H1 (cell line): ENCODE data around the gene MT1F. TPM values are rescaled to one million over a fixed set of nuclear protein-coding genes. Genes with fewer than 3 reads are reported as not detected.

ENCODE experiments used
- CTCF ChIA-PET: fragments of 300-600 bp; sonication (Branson Sonifier 250); formaldehyde crosslinking; loops from one replicate; lab custom pipeline; 2021; ENCODE audit not compliant: partially characterized antibody; lab: Charles Lee
- POLR2A ChIA-PET: fragments of 300-600 bp; sonication (Branson Sonifier 250); formaldehyde crosslinking; loops from one replicate; lab custom pipeline; 2021; ENCODE audit warnings: inconsistent platforms; ENCODE audit not compliant: partially characterized antibody; lab: Charles Lee
- DNase-seq, 2 experiments: peaks; one replicate each; pipeline versions ENCODE4 v3.0.0 to v3.0.0-alpha.2; 2010 to 2022; ENCODE audit warnings: low spot score in 2 of 2, low read depth in 1 of 2, mixed read lengths in 1 of 2
- FAIRE-seq: peaks from 2 replicates; lab custom pipeline; 2011; peaks lifted over from hg19 to GRCh38; lab: Jason Lieb, UNC
- H2AFZ ChIP-seq: 2 replicates; pipeline ENCODE4 v1.8.1; 2012; ENCODE audit warnings: low read length, inconsistent platforms
- H2AK5ac ChIP-seq: 2 replicates; pipeline ENCODE4 v1.6.1; 2013; ENCODE audit warnings: low read depth, low read length
- H2BK120ac ChIP-seq: replicated peaks from 2 replicates; pipeline ENCODE3; 2013; ENCODE audit warnings: low read depth, low read length, inconsistent platforms
- H2BK12ac ChIP-seq: 2 replicates; pipeline ENCODE4 v1.6.1; 2013; ENCODE audit warnings: low read depth, low read length
- H2BK15ac ChIP-seq: 2 replicates; pipeline ENCODE4 v1.6.1; 2013; ENCODE audit warnings: low read length
- H2BK20ac ChIP-seq: 2 replicates; pipeline ENCODE4 v1.6.1; 2013; ENCODE audit warnings: low read length
- H2BK5ac ChIP-seq: 2 replicates; pipeline ENCODE4 v1.6.1; 2013; ENCODE audit warnings: low read depth, low read length
- H3K14ac ChIP-seq: 2 replicates; pipeline ENCODE4 v1.6.1; 2013; ENCODE audit warnings: inconsistent platforms; ENCODE audit not compliant: insufficient read length
- H3K18ac ChIP-seq: 2 replicates; pipeline ENCODE4 v1.6.1; 2013; ENCODE audit warnings: low read length; ENCODE audit errors: extremely low read depth
- H3K23ac ChIP-seq: 2 replicates; pipeline ENCODE4 v1.6.1; 2013; ENCODE audit warnings: inconsistent platforms; ENCODE audit not compliant: insufficient read length
- H3K23me2 ChIP-seq: 2 replicates; pipeline ENCODE4 v1.6.1; 2013; ENCODE audit warnings: low read depth, low read length
- H3K27ac ChIP-seq: 2 replicates; pipeline ENCODE4 v1.6.1; 2011; ENCODE audit warnings: low read depth, low read length, inconsistent platforms
- H3K27me3 ChIP-seq, 4 experiments: replicated peaks in 1 of 4; 1 replicate in 1 of 4; 2 replicates in 3 of 4; pipeline versions ENCODE4 v1.6.1 to v1.8.1; 2011 to 2013; ENCODE audit warnings: low read length in 3 of 4, mild to moderate bottlenecking in 3 of 4, inconsistent platforms in 2 of 4, mixed read lengths in 2 of 4, moderate library complexity in 1 of 4; ENCODE audit not compliant: control insufficient read depth in 3 of 4, insufficient read depth in 3 of 4; ENCODE audit errors: extremely low read depth in 1 of 4
- H3K36me3 ChIP-seq, 4 experiments: 2 replicates each; pipeline versions ENCODE4 v1.6.1 to v1.8.1; 2011 to 2013; ENCODE audit warnings: mild to moderate bottlenecking in 4 of 4, low read length in 3 of 4, moderate library complexity in 2 of 4, control low read depth in 1 of 4, inconsistent platforms in 1 of 4; ENCODE audit not compliant: insufficient read depth in 4 of 4, control insufficient read depth in 2 of 4
- H3K4ac ChIP-seq: replicated peaks from 2 replicates; pipeline ENCODE3; 2013; ENCODE audit warnings: low read length, low read depth, mixed read lengths, inconsistent platforms; ENCODE audit not compliant: insufficient read length
- H3K4me1 ChIP-seq, 4 experiments: replicated peaks in 1 of 4; 1 replicate in 1 of 4; 2 replicates in 3 of 4; pipeline versions ENCODE4 v1.6.1 to v1.8.1; 2011 to 2013; ENCODE audit warnings: low read length in 3 of 4, inconsistent platforms in 2 of 4, mixed read lengths in 1 of 4; ENCODE audit not compliant: insufficient read depth in 4 of 4, control insufficient read depth in 3 of 4
- H3K4me2 ChIP-seq, 2 experiments: 2 replicates each; pipeline versions ENCODE4 v1.6.1 to v1.8.1; 2011 to 2013; ENCODE audit warnings: low read depth in 2 of 2, low read length in 2 of 2, control low read depth in 1 of 2, inconsistent platforms in 1 of 2, mild to moderate bottlenecking in 1 of 2; ENCODE audit not compliant: insufficient read depth in 1 of 2
- H3K4me3 ChIP-seq, 4 experiments: fragments of 200-600, 300-600 bp in 1 of 4; sonication (generic), shearing (Covaris generic), sonication (Bioruptor Twin) in 1 of 4; 2 replicates each; pipeline versions ENCODE4 v1.5.1 to v1.8.1; 2011 to 2016; ENCODE audit warnings: low read length in 4 of 4, low read depth in 3 of 4, control low read depth in 2 of 4, inconsistent platforms in 2 of 4, mild to moderate bottlenecking in 2 of 4, mixed read lengths in 1 of 4, moderate library complexity in 1 of 4; ENCODE audit not compliant: insufficient read depth in 2 of 4; ENCODE audit errors: extremely low read depth in 1 of 4
- H3K56ac ChIP-seq: replicated peaks from 2 replicates; pipeline ENCODE3; 2013; ENCODE audit warnings: low read depth, mild to moderate bottlenecking, mixed read lengths, low read length, inconsistent platforms; ENCODE audit not compliant: insufficient read length
- H3K79me1 ChIP-seq: 2 replicates; pipeline ENCODE4 v1.6.1; 2013; ENCODE audit warnings: low read depth, low read length, control low read depth
- H3K79me2 ChIP-seq, 2 experiments: 2 replicates each; pipeline versions ENCODE4 v1.6.1 to v1.8.1; 2012 to 2013; ENCODE audit warnings: low read length in 2 of 2, mild to moderate bottlenecking in 2 of 2, inconsistent platforms in 1 of 2; ENCODE audit not compliant: insufficient read depth in 2 of 2, control insufficient read depth in 1 of 2
- H3K9ac ChIP-seq, 4 experiments: replicated peaks in 1 of 4; 1 replicate in 1 of 4; 2 replicates in 3 of 4; pipeline versions ENCODE4 v1.6.1 to v1.8.1; 2011 to 2013; ENCODE audit warnings: low read depth in 3 of 4, low read length in 3 of 4, control low read depth in 2 of 4, mild to moderate bottlenecking in 2 of 4, moderate library complexity in 2 of 4, inconsistent platforms in 1 of 4; ENCODE audit errors: extremely low read depth in 1 of 4
- H3K9me3 ChIP-seq, 2 experiments: 2 replicates each; pipeline versions ENCODE4 v1.6.1 to v1.8.1; 2012 to 2013; ENCODE audit warnings: mild to moderate bottlenecking in 2 of 2, moderate library complexity in 2 of 2, control low read depth in 1 of 2, inconsistent platforms in 1 of 2, low read depth in 1 of 2, low read length in 1 of 2, mixed read lengths in 1 of 2; ENCODE audit not compliant: insufficient read depth in 2 of 2
- H4K20me1 ChIP-seq, 2 experiments: replicated peaks in 1 of 2; 2 replicates each; pipeline versions ENCODE3 to v1.8.1; 2011 to 2013; ENCODE audit warnings: inconsistent platforms in 2 of 2, low read length in 2 of 2, mild to moderate bottlenecking in 1 of 2; ENCODE audit not compliant: insufficient read depth in 2 of 2, control insufficient read depth in 1 of 2
- H4K5ac ChIP-seq: 2 replicates; pipeline ENCODE4 v1.6.1; 2013; ENCODE audit warnings: low read length, low read depth, mixed read lengths, inconsistent platforms; ENCODE audit not compliant: insufficient read length
- H4K8ac ChIP-seq: 2 replicates; pipeline ENCODE4 v1.8.0; 2013; ENCODE audit warnings: mild to moderate bottlenecking, moderate library complexity, low read length, inconsistent platforms; ENCODE audit not compliant: insufficient read depth; ENCODE audit errors: extremely low read depth
- H4K91ac ChIP-seq: replicated peaks from 2 replicates; pipeline ENCODE3; 2013; ENCODE audit warnings: low read length, mixed read lengths, inconsistent platforms; ENCODE audit not compliant: insufficient read length
- CEBPB ChIP-seq: IDR thresholded peaks from 2 replicates; pipeline ENCODE4 v1.6.1; 2012; ENCODE audit warnings: low read depth, low read length
- EGR1 ChIP-seq: IDR thresholded peaks from 2 replicates; pipeline ENCODE4 v1.6.1; 2011; ENCODE audit warnings: low read depth, low read length, borderline replicate concordance
- MAFK ChIP-seq: IDR thresholded peaks from 2 replicates; pipeline ENCODE4 v1.6.1; 2012; ENCODE audit warnings: low read depth, mild to moderate bottlenecking, improper control_type of control experiment, low read length
- POLR2AphosphoS5 ChIP-seq: IDR thresholded peaks from 2 replicates; pipeline ENCODE4 v1.6.1; 2011; ENCODE audit warnings: low read depth, low read length
- SIN3A ChIP-seq, 2 experiments: IDR thresholded peaks in 1 of 2; conservative IDR thresholded peaks in 1 of 2; 2 replicates each; pipeline ENCODE4 v1.6.1; 2011 to 2012; ENCODE audit warnings: low read length in 2 of 2, improper control_type of control experiment in 1 of 2, low read depth in 1 of 2, mild to moderate bottlenecking in 1 of 2
- WGBS, 2 experiments: shearing (Covaris generic) in 1 of 2; methylation state at CpG; one replicate each; pipeline versions ENCODE4 v1.1.6 to v1.1.7; 2013 to 2015; ENCODE audit warnings: low lambda C conversion rate in 2 of 2, mixed read lengths in 2 of 2, inconsistent platforms in 1 of 2, low coverage in 1 of 2, missing lambda C conversion rate in 1 of 2; ENCODE audit not compliant: insufficient replicate concordance in 2 of 2, insufficient coverage in 1 of 2, insufficient read length in 1 of 2; ENCODE audit errors: extremely low coverage in 1 of 2, missing lambda C conversion rate in 1 of 2; 5-methylcytosine and 5-hydroxymethylcytosine counted together
- polyA plus RNA-seq, 7 experiments: library from polyadenylated mRNA; depleted of rRNA in 3 of 7; stranded (reverse) in 5 of 7; unstranded in 2 of 7; fragments of >200 nt in 5 of 7; fragments of 200-250 nt in 2 of 7; gene quantifications; 1 replicate in 5 of 7; 2 replicates in 1 of 7; 4 replicates in 1 of 7; pipeline versions ENCODE4 v1.2.1 to v1.2.3, GENCODE V29; 2011 to 2013; ENCODE audit warnings: missing spikeins in 2 of 7, mixed read lengths in 2 of 7
- total RNA-seq: library from RNA; stranded (reverse); fragmentation: NEBNext Ultra II Directional; extraction: Animal tissue kit (Norgen Biotek cat#: 25700); gene quantifications from 2 replicates; pipeline ENCODE4 v1.2.1, GENCODE V29; 2021

Gene MT1F
- total and polyA plus RNA-seq, 2 of the 8 experiments (the other 6 are each of a cell fraction or from before 2014, with no cell fraction given): 5.9 to 20.8 TPM

DNA sequence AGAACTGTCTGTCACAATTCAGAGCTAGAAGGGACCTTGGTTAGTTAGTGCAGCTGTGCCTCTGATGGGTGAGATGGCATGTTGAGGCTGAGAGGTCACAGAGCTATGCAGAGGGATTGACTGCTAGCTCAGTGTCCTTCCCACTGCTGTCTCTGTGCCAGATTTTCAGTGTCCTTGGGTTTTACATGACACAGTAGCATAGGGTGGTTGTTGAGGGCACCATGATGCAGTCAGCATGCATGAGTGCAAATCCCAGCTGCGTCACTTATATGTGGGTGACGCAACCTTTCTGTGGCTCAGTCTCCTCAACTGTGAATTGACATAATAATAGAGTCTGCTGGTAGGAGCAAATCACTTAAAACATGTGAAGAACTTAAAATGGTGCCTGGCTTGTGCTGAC lies 16.6 kb upstream of the MT1F start:
- Histone ChIP-seq H3K9ac (no peak overlapping the region), H4K20me1 (peaks cover 5 to 31% of the 10 kb centered on the region in 2 experiments), H3K4me2 (no peak overlapping the region), H3K56ac (no peak overlapping the region), H2BK5ac (no peak overlapping the region), H3K27me3 (peaks cover 87 to 100% (median 99%) of the 10 kb centered on the region in 4 experiments), H4K5ac (no peak overlapping the region), H2BK12ac (no peak overlapping the region), H4K8ac (no peak overlapping the region), H2AFZ (no peak overlapping the region), H4K91ac (no peak overlapping the region), H3K14ac (no peak overlapping the region), H3K23ac (no peak overlapping the region), H3K4me1 (peaks cover 3 to 17% (median 6%) of the 10 kb centered on the region in 4 experiments), H3K36me3 (no peaks in the 10 kb centered on the region), H3K18ac (no peak overlapping the region), H3K4me3 (no peak overlapping the region), H3K27ac (no peak overlapping the region), H2AK5ac (no peak overlapping the region), H2BK20ac (no peak overlapping the region; the same call in 1 of the 2 replicates), H3K4ac (no peak overlapping the region), H3K23me2 (peaks cover 9% of the 10 kb centered on the region), H3K9me3 (no peaks in the 10 kb centered on the region), H2BK120ac (no peak overlapping the region), H3K79me1 (no peaks in the 10 kb centered on the region), H2BK15ac (no peak overlapping the region), H3K79me2 (no peaks in the 10 kb centered on the region)
- ChIA-PET CTCF (interaction anchor here (0.6 to 4.1 kb wide), 10 partner anchors 10 to 279 kb away, joined by 3 to 28 read pairs (median 3); partner anchors contain the start of gene MT1B), POLR2A (interaction anchor here (1.0 to 6.3 kb wide), 5 partner anchors 14 to 43 kb away, joined by 3 to 30 read pairs (median 4); partner anchors contain the start of gene MT1F)
- 68% methylated on average over 2 of the region's 2 CpGs; no CpG with 5 or more reads in 1 of the 2 experiments for WGBS, 2 experiments
- peak; percentile 19; the same call in 1 of the 2 replicates for TF ChIP-seq CEBPB
- TF ChIP-seq MAFK: no peak
- TF ChIP-seq SIN3A (conservative IDR thresholded peaks at IDR 0.05 in 1 of 2, IDR thresholded peaks at IDR 0.05 in 1 of 2; ENCODE audit: low read depth in 1 of 2, low read length in 2 of 2): no peak
- no peak for TF ChIP-seq EGR1
- TF ChIP-seq POLR2AphosphoS5: no peak
- FAIRE-seq (no peak), DNase-seq (no peak)
